HG03378 (cell line): ENCODE results near the gene TNFRSF1A.
A peak's percentile ranks its signal among the peaks of the same experiment; 100 is the strongest.

ENCODE experiments used
- ATAC-seq: cut with Tn5 transposase; IDR thresholded peaks from one replicate; pipeline ENCODE4 v1.9.1; 2021; ENCODE audit warnings: mild to moderate bottlenecking, moderate library complexity; ENCODE audit not compliant: unreplicated experiment

Gene TNFRSF1A

DNA sequence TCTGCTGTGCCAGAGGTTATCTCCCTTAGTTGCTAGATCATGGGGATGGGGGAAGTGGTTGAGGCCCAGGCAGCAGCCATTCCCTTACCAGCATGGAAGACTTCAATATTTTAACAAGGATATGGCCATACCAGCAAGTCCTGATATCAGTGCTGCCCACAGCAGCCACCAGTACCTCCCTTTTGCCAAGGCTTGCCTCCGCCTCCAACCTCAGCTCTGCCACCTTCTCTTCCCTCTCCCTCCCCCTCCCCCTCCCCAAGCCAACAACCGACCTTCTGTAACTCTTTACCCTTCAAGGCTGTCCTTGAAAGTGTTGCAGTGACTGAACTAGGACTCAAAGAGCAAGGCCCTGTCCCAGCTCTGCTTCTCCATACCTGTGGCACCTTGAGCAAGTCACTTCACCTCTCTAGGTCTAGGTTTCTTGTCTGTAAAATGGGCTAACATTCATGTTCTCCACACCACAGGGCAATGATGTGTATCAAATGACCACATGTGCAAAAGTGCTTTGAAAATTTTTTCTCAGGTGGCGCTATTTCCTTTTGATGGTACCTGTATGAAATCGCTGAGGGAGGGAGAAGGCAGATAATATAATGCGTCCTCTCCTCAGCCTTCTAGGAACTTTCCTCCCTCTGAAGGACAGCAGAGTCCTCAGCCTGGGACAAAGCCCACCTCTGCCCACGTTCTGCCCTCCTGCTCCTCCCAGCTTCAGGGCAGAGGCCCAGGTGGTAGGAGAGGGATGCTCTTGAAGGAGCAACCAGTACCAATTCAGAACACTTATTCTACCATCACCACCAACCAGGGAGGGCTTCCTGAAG lies 16.7 kb downstream of the TNFRSF1A start:
- no peak for ATAC-seq

DNA sequence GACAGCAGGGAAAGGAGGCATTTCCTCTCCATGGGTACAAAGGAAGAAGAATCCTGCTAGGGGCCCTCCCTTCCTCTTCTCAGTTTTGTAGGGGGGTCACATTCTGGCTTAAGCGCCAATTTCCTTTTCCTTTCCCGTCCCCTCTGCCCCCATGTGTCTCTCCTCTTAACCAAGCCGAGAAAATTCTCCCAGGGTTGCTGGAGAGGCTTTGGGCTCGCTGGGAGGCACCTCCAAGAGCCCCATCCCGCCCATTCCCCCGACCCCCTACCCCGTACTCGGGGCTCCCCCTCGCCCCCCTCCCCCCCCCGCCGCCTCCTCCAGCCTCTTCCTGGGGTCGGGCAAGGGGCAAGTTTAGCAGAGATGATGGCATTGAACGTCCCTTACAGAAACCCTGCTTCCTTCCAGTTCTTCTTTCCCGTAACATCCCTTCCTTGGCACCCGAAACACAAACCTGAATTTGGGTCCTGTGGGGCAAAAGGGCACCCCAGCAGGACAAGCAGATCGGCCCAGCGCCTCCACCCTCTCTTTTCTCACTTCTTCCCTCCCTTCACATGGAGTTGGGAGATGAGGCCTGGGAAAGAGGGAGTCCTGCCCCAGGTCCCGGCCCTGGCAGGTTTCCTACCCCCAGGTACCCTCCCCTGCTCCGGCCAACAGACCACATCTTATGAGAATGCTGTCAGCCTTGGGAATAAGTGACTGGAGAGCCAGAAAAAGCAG lies 17.7 kb downstream of the TNFRSF1A start:
- ATAC-seq: no peak

DNA sequence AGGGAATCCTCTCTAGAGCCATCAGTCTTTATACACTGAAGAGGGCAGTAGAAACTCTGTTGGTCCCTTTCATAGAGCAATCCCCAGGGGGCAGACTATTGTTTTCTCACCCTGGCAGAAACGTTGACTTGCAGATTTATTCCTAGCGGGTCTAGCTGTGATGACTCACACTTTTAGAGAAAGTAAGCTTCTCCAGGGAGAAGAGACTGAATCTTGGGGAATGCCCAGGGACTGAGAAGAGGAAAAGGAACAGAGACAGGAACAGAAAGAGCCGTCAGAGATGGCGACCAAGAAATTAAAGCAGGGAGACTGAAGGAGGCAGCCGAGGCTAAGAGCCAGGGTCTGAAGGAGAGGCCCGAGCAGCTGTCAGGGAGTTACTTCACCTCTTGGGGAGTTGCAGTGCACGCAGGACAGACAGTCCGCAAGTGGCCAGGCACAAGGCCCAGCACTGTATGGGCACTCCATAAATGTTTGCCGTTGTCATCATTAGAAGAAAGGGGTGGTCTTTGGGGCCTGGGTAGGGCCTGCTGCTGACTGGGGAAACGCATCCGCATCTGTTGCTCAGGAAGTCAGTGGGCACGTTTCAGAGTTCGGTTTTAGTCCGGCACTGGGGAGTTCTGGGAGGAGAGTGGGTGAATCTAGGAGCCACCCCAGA lies 18.4 kb downstream of the TNFRSF1A start:
- peak; percentile 67 for ATAC-seq

DNA sequence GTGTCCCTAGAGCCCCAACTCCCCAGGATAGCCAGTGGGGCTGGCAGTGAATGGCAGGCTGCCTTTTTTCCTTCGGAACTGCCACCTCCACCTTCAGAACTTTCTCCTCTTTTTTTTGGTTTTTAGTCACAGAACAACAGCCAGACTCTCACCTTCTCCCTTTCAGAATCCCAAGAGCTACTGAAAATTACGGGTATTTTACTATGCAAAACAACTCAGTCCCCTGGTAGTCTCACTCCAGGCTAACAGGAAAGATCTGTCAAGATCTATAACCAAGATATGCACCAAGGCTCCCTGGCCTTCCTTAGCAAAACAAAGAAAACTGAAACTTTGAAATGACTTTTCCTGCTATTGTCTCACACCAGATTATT lies 18.9 kb downstream of the TNFRSF1A start:
- ATAC-seq: peak; percentile 25

DNA sequence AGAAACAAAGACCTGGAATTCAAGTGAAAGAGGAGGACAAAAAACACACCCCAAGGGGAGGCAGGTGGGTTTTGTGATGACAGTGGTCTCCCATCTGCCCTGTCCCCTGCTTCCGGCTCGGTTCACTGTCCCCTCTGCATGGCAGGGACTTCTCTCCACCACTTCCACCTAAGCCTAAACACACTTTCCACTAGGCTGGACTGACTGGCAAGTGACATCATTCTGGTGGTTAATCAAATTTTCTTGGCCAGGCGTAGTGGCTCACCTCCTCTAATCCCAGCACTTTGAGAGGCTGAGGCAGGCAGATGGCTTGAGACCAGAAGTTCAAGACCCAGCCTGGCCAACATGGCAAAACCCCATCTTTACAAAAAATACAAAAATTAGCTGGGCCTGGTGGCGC lies 19.5 kb downstream of the TNFRSF1A start:
- ATAC-seq: no peak

DNA sequence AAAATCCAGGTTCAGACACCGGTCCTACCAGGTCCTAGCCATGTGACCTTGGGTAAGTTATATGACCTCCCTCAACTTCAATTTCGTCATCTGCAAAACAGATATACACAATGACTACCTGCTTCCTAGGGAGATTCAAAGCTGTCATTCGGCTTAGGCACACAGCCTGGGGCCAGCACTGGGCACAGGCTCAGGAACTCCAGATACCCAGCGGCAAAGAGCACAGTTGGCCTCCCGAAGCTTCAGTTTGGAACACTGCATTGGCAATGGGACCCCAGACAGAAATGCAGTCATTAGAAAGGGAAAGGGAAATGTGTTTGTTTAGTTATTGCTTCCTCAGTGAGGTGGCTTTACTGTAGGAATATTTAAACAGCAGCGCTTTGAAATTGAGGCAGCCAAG lies 20.0 kb downstream of the TNFRSF1A start:
- no peak for ATAC-seq

DNA sequence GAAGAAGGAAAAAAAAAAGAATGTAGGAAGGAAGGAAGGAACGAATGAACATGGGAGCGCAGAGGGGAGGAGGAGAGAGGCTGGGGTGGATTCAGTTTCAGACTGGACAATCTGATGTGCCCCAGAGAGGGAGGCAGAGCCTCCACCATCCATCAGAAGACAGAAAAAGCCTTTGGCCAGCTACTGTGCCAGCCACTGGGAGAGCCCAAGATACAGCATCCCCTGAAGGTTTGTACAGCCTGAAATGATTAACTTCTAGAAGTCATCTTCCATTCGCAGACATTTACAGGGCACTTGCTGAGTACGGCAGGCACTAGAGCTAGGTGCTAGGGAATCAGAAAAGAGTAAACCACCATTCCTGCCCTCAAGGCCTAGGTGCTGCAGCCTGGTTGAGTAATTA lies 22.4 kb downstream of the TNFRSF1A start:
- ATAC-seq: no peak

DNA sequence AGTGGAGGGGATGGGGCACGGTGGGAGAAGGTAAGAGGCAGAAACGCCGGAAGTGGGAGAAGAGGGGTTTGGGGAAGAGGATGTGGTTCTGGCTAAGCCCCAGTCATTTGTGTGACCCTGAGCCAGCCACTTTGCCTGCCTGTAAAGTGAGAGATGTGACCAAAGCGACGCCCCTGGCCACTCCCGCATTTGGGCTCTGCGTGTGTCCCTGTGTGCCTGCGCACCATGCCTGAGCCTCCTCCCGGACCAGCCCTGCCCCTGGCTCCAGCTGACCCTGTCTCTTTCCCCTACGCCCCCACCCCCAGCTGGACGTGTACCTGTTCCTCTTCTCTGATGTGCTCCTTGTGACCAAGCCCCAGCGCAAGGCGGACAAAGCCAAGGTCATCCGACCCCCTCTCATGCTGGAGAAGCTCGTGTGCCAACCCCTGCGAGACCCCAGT lies 23.4 kb downstream of the TNFRSF1A start:
- no peak for ATAC-seq

DNA sequence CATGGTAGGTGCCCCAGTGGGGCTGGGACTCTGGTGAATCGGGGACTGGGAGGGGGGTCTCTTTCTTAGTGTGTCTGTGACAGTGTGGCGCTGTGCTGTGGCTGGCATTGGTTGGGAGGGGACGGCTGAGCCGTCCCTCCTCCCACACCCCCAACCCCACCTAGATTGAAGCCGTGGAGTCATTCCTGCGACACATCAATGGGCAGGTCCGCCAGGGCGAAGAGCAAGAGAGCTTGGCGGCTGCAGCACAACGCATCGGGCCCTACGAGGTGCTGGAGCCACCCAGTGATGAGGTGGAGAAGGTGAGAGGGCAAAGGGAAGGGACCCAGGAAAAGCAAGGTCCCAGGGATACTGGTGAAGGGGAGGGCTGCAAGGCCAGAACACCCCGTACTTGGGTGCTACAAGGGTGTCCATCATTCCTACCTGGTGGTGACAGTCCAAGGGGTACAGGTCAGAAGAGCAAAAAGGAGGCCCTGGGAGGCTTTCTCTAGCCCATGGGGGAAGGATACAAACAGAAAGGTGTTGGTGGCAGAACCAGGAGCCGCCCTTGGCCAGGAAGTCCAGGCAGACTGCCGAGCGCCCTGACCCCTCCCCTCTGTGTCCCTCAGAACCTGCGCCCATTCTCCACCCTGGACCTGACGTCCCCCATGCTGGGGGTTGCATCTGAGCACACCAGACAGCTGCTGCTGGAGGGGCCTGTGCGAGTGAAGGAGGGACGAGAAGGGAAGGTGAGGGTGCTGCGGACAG lies 24.0 kb downstream of the TNFRSF1A start:
- ATAC-seq: no peak

DNA sequence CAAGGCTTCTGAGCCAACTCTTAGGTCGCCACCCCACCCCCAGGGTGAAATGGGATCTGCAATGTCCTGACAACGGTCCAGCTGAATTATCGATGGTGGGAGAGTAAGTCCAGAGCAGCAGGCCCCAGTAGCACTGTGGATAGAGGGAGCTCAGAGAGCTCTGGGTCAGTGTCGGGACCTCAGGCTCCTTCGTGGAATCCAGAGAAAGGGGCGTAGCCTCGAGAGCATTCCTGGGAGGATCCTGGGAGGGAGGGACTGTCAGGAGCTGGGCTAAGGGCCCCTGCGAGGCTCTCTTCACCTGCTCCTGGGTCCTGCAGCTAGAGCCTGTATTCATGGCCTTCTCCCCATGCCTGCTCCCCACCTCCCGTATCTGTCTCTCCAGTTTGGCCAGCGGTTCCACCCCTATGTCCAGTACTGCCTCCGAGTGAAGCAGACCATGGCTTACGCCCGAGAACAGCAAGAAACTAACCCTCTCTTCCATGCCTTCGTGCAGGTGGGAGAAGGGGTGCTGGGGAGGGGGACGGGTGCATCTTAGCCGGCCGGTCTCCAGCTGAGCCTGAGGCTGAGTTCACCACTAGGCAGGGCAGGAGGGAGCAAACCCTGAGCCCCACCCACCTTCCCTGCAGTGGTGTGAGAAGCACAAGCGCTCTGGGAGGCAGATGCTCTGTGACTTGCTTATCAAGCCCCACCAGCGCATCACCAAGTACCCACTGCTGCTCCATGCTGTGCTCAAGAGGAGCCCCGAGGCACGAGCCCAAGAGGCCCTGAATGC lies 24.8 kb downstream of the TNFRSF1A start:
- no peak for ATAC-seq

DNA sequence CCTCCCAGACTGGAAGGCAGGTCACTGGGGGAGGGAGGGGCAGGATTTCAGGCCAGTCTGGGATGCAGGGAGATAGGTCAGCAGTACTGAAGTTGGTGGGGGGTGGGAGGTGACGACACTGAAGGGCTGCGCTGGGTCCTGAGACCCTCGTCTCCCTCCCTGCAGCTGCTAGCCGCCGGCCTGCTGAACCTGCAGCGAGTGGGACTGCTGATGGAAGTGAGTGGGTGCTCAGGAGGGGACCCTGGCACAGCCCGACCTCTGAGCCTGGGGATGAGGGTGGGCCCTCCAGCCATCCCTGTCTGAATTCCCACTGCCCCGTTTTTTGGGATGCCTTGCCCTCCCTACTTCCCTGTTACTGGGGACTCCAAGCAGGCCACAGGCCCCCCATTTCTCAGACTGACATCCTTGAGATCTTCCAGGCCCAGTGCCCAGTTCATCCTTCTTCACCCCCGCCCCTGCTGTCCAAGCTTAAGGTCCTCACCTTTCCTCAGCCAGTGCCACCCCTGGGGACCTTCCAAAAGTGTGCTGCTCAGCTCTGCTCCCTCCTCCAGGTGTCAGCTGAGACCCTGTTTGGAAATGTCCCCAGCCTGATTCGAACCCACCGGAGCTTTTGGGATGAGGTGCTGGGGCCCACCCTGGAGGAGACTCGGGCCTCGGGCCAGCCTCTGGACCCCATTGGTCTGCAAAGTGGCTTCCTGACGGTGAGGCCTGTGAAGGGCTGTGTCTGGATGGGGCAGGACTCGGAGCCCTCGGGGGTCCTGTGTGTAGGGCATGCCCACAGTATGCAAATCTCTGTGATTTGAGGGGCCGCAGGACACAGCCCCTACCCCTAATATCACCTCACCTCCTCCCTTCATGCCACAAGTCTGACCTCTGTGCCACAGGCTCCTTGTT lies 25.9 kb downstream of the TNFRSF1A start:
- no peak for ATAC-seq

DNA sequence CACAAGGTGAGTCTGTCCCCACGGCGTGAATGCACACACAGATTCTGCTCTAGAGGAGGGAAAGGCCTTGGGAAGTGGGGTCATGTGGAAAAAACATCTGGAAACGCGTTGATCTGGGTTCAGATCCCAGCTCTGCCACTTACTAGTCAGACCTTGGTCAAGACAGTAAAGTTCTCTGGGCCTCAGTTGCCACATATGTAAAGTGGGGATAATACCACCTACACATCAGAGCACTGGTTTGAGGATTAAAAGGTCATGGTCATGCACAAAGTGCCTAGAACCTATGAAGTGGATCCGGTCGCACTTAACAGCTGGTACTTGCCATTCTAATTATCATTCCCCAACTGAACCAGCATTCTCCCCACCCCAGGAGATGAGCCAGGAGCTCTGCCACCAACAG lies 26.7 kb downstream of the TNFRSF1A start:
- no peak for ATAC-seq

DNA sequence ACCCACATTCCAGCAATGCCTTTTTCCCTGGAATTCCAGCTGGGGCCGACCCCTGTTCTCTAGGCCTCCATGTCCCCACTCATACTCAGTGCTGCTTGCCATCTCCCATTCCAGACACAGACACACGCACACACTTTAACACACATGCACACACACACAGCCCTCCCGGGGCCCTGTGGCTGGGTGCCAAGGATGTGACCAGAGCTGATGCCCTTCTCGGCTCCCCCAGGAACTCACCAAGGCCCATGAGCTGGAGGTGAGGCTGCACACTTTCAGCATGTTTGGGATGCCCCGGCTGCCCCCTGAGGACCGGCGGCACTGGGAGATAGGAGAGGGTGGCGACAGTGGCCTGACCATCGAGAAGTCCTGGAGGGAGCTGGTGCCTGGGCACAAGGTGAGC lies 27.1 kb downstream of the TNFRSF1A start:
- ATAC-seq: no peak

DNA sequence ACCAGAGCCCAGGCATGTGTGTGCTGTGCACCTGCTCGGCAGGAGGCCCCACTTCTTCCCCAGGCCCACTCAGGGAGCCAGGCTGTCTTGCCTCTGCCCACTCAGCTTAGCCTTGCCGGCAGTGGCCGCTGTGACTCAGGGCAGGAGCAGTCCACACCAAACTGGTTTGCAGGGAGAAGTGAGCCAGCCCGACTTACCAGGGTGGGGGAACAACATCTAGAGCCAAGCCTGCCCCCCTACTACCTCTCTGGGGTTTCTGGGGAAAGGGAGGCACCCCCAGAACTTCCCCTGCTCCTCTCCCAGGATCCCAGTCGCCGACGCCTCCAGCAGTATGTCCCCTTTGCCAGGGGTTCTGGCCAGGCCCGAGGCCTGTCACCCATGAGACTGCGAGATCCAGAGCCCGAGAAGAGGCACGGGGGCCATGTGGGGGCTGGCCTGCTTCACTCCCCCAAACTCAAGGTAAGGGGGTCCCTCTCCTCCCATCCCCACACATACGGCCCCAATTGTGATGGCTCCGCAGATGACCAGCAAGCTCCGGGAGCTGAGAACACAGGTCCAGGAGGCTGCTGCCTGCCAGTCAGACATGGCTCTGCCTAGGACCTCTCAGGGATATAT lies 28.4 kb downstream of the TNFRSF1A start:
- no peak for ATAC-seq

DNA sequence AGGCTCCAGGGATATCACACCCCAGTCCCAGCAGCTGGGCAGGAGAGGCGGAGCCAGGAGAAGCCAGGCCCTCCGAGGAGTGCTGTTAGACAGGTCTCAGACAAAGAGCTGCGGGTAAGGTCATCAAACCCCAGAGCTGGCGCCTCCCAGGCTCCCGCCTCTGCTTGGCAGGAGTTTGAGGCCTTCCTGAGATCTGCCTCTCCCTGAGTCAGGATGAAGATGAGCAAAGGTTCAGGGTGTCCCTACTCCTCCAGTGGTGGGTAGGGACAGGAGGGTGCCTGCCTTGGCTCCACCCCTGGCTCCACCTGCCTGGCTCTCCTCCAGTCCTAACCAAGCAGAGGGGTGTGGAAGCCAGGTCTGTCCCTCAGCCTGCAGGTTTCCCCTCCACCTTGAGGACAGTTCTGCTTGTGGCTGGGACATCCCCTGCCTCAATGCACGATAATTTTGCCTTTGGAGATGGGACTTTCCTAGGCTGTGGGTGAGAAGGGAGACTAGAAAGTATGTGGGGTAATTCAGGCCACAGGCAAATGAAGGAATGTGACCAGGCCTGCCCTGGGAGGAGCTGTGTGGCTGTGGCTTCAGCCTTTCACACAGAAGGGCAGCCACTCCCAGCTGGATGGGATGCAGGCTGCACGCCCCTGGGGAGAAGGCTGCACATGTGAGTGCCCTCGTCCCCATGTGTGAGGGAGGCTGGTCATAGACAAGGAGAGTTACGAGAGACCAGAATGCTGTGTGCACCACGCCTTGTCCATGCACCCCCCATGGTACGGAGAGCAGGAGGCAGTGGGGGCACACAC lies 29.1 kb downstream of the TNFRSF1A start:
- peak; percentile 71 for ATAC-seq

DNA sequence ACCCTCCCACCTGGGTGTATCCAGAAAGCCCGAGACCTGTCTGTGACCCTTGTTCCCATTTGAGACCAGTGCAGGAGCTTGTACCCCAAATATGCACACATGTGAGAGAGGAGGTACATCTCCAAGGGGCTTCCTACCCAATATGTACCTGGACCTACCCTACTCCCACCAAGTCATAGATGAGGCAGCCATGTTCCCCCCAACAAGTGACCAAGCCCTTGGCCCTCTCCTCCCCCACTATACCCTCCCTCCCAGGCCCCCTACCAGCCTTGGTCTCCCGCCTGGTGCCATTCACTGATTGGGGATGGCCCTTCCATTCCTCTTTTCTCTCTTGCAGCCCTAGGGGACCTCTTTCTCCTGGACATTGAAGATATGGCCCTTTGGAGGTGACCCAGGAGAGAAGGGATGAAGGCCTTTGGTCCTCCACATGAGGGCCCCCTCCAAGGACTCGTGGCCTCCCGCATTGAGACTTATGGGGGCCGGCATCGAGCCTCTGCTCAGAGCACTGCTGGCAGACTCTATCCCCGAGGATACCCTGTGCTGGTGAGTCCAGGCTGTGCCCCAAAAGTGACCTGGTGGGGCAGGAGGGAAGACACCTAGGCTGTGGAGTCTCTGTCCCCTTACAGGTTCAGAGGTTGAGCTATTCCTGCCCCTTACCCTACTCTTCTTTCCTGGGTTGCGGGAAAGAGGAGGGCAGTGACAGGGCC lies 29.9 kb downstream of the TNFRSF1A start:
- ATAC-seq: no peak

DNA sequence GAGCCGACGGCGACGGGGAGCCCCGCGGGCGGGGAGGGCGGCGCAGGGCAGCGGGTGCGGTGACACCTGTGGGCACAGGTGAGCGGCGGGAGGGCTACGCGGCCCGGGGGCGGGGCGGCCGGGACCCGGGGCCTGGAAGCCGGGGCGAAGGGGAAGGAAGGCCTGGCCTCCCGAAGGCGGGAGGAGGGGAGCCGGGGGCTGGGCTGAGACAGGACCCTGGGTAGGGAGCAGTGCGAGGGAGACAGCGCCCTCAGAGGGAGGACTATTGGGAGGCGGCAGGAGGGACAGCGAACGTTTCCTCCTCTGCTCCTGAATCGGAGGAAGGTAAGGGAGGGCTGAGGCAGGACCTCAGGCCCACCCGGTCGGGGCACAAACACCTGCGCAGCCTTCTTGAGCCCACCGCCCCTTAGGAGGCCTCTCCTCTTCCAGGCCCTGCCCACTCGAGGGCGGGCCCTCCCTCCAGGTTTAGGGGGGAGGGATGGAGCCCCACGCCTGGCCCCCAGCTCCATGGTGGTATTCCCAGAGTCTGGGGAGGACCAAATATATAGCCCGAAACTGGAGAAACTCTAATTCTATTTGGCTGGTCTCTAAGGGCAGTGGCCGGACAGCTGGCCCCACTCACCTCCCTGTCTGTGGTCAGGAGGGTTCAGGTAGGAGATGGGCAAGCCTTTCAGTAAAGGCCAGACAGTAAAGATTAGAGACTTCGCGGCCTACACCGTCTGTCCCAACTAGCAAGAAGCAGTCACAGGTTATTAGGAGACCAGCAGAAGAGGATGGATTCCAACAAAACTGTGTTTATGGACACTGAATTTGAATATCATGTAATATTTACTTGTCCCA lies 30.9 kb downstream of the TNFRSF1A start:
- ATAC-seq: no peak
